Testis (tissue), 2 donors: ENCODE results near the gene GPRC5C.
A peak's percentile ranks its signal among the peaks of the same experiment; 100 is the strongest.

ENCODE experiments used
- CTCF ChIP-seq, 3 experiments: fragments of 450-650 bp in 2 of 3; fragments of 200-600 bp in 1 of 3; sonication (generic) in 1 of 3; IDR thresholded peaks; one replicate each; pipeline ENCODE4 v1.5.1; 2016 to 2019; ENCODE audit warnings: antibody characterized with exemption in 3 of 3, mild to moderate bottlenecking in 2 of 3, moderate library complexity in 1 of 3
- POLR2A ChIP-seq: fragments of 450-650 bp; IDR thresholded peaks from one replicate; pipeline ENCODE4 v1.6.1; 2017; ENCODE audit warnings: antibody characterized with exemption, mild to moderate bottlenecking, moderate library complexity

DNA sequence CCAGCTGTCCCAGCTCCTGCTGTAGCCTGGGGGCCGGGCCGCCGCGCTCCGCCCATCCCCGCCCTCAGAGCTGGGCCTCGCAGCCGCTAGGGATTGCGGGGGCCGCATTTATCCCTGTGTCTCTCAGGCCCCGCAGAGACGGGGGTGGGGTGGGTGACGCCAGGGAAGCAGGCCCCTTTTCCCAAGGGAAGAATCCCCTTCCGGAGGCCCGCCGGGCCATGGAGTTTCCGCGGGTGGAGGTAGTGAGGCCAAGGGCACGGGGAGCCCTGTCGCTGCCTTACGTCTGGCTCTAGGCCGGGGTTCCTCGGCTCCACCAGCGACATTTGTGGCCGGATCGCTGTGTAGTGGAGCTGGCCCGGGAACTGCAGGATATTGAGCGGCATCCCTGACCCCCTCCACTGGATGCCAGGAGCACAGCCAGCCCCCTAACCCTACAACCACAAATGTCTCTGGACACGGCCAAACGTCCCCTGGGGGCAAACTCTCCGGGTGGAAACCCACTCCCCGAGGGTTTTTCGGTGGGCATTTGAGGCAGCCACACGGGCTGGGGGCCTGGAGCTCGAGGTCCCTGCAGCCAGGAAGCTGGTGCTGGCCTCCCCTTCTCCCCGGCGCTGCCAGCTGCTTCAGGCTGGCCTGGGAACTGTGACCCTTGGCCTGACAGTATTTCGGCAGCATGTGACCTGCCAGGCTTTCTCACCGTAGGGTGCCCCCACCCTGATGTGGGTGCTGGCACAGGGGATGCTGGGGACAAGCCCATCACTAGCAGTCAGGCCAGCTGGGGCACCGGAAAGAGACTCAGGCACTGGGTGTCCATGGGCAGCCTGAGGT, 22.5 kb downstream of the GPRC5C start:
- TF ChIP-seq CTCF (IDR thresholded peaks at IDR 0.05), result peak in 2 of 3 experiments; percentile 7 to 19
- TF ChIP-seq POLR2A, result no peak
